ENCODE data around the gene PSTPIP1. TPM values are rescaled to one million over a fixed set of nuclear protein-coding genes. Genes with fewer than 3 reads are reported as not detected.

Gene PSTPIP1
- total RNA-seq, 4 donors from 2014 or later, result 2.9 to 8.9 (median 4.0) TPM

- no peak overlapping the region for H3K4me3 ChIP-seq (ENCODE audit: low read depth, poor library complexity, severe bottlenecking)
- intact Hi-C loops (cut with DNase I; ENCODE audit: low total_unique reads), result no loop called here
- no peak for DNase-seq (ENCODE audit: low spot score in 2 of 2)
- 36 to 48% methylated on average over 4 of the region's 4 CpGs for WGBS, 2 donors
- TF ChIP-seq CTCF (IDR thresholded peaks at IDR 0.05) (no peak), POLR2A (IDR thresholded peaks at IDR 0.05) (no peak)
Measured at GRCh38 chr15:76967067-76967466, 27.9 kb upstream of the PSTPIP1 start.

- WGBS, 2 donors, result 75 to 81% methylated on average over 1 of the region's 1 CpG
- DNase-seq (ENCODE audit: low spot score in 2 of 2), result no peak
- H3K4me3 ChIP-seq (ENCODE audit: low read depth, poor library complexity, severe bottlenecking), result no peak overlapping the region
- TF ChIP-seq POLR2A (IDR thresholded peaks at IDR 0.05) (no peak), CTCF (IDR thresholded peaks at IDR 0.05) (no peak)
- intact Hi-C loops (cut with DNase I; ENCODE audit: low total_unique reads), result no loop called here
Measured at GRCh38 chr15:76968306-76968705, 26.6 kb upstream of the PSTPIP1 start.

- 31 to 40% methylated on average over 21 of the region's 21 CpGs for WGBS, 2 donors
- intact Hi-C loops (cut with DNase I; ENCODE audit: low total_unique reads), result no loop called here
- no peak overlapping the region for H3K4me3 ChIP-seq (ENCODE audit: low read depth, poor library complexity, severe bottlenecking)
- no peak for DNase-seq (ENCODE audit: low spot score in 2 of 2)
- TF ChIP-seq CTCF (IDR thresholded peaks at IDR 0.05) (no peak), POLR2A (IDR thresholded peaks at IDR 0.05) (no peak)
Measured at GRCh38 chr15:76972389-76973361, 22.3 kb upstream of the PSTPIP1 start.

GRCh38 chr15:76973362-76973743, 21.6 kb upstream of the PSTPIP1 start:
- TF ChIP-seq POLR2A (IDR thresholded peaks at IDR 0.05) (no peak), CTCF (IDR thresholded peaks at IDR 0.05) (no peak)
- no peak overlapping the region for H3K4me3 ChIP-seq (ENCODE audit: low read depth, poor library complexity, severe bottlenecking)
- DNase-seq (ENCODE audit: low spot score in 2 of 2), result no peak
- 40 to 54% methylated on average over 4 of the region's 4 CpGs for WGBS, 2 donors
- intact Hi-C loops (cut with DNase I; ENCODE audit: low total_unique reads), result no loop called here

- intact Hi-C loops (cut with DNase I; ENCODE audit: low total_unique reads), result no loop called here
- H3K4me3 ChIP-seq (ENCODE audit: low read depth, poor library complexity, severe bottlenecking), result no peak overlapping the region
- no peak for DNase-seq (ENCODE audit: low spot score in 2 of 2)
- 90% methylated on average over 2 of the region's 2 CpGs for WGBS, 2 donors
- TF ChIP-seq CTCF (IDR thresholded peaks at IDR 0.05), result no peak
- no peak for TF ChIP-seq POLR2A (IDR thresholded peaks at IDR 0.05)
Measured at GRCh38 chr15:76973906-76974305, 21.0 kb upstream of the PSTPIP1 start.

Data from lower leg skin (tissue), 4 donors.